ENCODE measurements around the gene KRTAP1-3. TPM values are rescaled to one million over a fixed set of nuclear protein-coding genes. Genes with fewer than 3 reads are reported as not detected.
"Not testable (repeated sequence)": the region's sequence is repeated elsewhere in the genome, so short reads cannot be mapped to it uniquely, and the experiment has no call there.

KRTAP1-3 gene
- total RNA-seq, 3 donors from 2014 or later = not detected

- Histone ChIP-seq H3K9me3 (no peaks in the 10 kb centered on the region), H3K27me3 (no peaks in the 10 kb centered on the region), H3K36me3 (no peaks in the 10 kb centered on the region), H3K4me1 (no peaks in the 10 kb centered on the region), H3K4me3 (no peak overlapping the region), H3K27ac (no peak overlapping the region)
- TF ChIP-seq CTCF (IDR thresholded peaks at IDR 0.05) (no peak), POLR2AphosphoS5 (IDR thresholded peaks at IDR 0.05) (no peak), POLR2A (IDR thresholded peaks at IDR 0.05) (no peak)
- intact Hi-C loops (cut with DNase I; ENCODE audit: low total_unique reads) = loop anchor here (2.0 kb wide), 1 partner anchor 34 kb away; no protein-coding TSS in a partner anchor
- no peak for DNase-seq (ENCODE audit: low spot score in 2 of 2)
These were observed 24.1 kb upstream of the KRTAP1-3 start for GRCh38 chr17:41058741-41059140.

- Histone ChIP-seq H3K9me3 (no peaks in the 10 kb centered on the region), H3K4me1 (no peaks in the 10 kb centered on the region), H3K27me3 (no peaks in the 10 kb centered on the region), H3K27ac (no peak overlapping the region), H3K4me3 (no peak overlapping the region), H3K36me3 (no peaks in the 10 kb centered on the region)
- TF ChIP-seq POLR2AphosphoS5 (IDR thresholded peaks at IDR 0.05) (no peak), CTCF (IDR thresholded peaks at IDR 0.05) (no peak), POLR2A (IDR thresholded peaks at IDR 0.05) (no peak)
- DNase-seq (ENCODE audit: low spot score in 2 of 2) = no peak
- intact Hi-C loops (cut with DNase I; ENCODE audit: low total_unique reads) = no loop called here
These were observed 22.9 kb upstream of the KRTAP1-3 start for GRCh38 chr17:41057547-41057946.

- H3K27ac ChIP-seq; DNase-seq (ENCODE audit: low spot score in 2 of 2); H3K9me3 ChIP-seq; intact Hi-C loops (cut with DNase I; ENCODE audit: low total_unique reads); H3K4me3 ChIP-seq; H3K4me1 ChIP-seq; H3K27me3 ChIP-seq; H3K36me3 ChIP-seq: not testable (repeated sequence)
These were observed 20.5 kb upstream of the KRTAP1-3 start, which contains the start of gene KRTAP2-2 for GRCh38 chr17:41055130-41055529. TSS of gene KRTAP2-2 (minus strand) at chr17:41055230. CDS start at chr17:41055211, 19 bp downstream.

GRCh38 chr17:41054556-41054955 lies 19.9 kb upstream of the KRTAP1-3 start:
- H3K9me3 ChIP-seq; DNase-seq (ENCODE audit: low spot score in 2 of 2); intact Hi-C loops (cut with DNase I; ENCODE audit: low total_unique reads); H3K27me3 ChIP-seq; H3K4me1 ChIP-seq; H3K36me3 ChIP-seq; H3K4me3 ChIP-seq; H3K27ac ChIP-seq: not testable (repeated sequence)

GRCh38 chr17:41054025-41054424 lies 19.4 kb upstream of the KRTAP1-3 start:
- no peaks in the 10 kb centered on the region for H3K9me3 ChIP-seq

GRCh38 chr17:41052566-41052965 lies 17.9 kb upstream of the KRTAP1-3 start:
- Histone ChIP-seq H3K4me1 (no peaks in the 10 kb centered on the region), H3K9me3 (no peaks in the 10 kb centered on the region), H3K27ac (no peak overlapping the region), H3K27me3 (peaks cover 0 to 4% of the 10 kb centered on the region in 2 donors), H3K36me3 (no peaks in the 10 kb centered on the region), H3K4me3 (no peak overlapping the region)
- intact Hi-C loops (cut with DNase I; ENCODE audit: low total_unique reads) = no loop called here
- TF ChIP-seq POLR2A (IDR thresholded peaks at IDR 0.05) (no peak), CTCF (IDR thresholded peaks at IDR 0.05) (no peak), POLR2AphosphoS5 (IDR thresholded peaks at IDR 0.05) (no peak)
- no peak for DNase-seq (ENCODE audit: low spot score in 2 of 2)

More at GRCh38 chr17:41054025-41054424, 19.4 kb upstream of the KRTAP1-3 start:
- Histone ChIP-seq H3K4me3 (no peak overlapping the region), H3K36me3 (no peaks in the 10 kb centered on the region), H3K27ac (no peak overlapping the region), H3K27me3 (peaks cover 0 to 3% of the 10 kb centered on the region in 2 donors), H3K4me1 (no peaks in the 10 kb centered on the region)
- TF ChIP-seq POLR2A (IDR thresholded peaks at IDR 0.05) (no peak), POLR2AphosphoS5 (IDR thresholded peaks at IDR 0.05) (no peak), CTCF (IDR thresholded peaks at IDR 0.05) (no peak)
- intact Hi-C loops (cut with DNase I; ENCODE audit: low total_unique reads) = no loop called here
- no peak for DNase-seq (ENCODE audit: low spot score in 2 of 2)

All from breast epithelium (tissue), 4 donors.